ENCODE results near the gene MLIP.

The MLIP gene

GRCh38 chr6:54083287-54083686 is 28.0 kb upstream of the MLIP start:
- Histone ChIP-seq H3K9me3 (ENCODE audit: control insufficient read depth, low read length) (no peaks in the 10 kb centered on the region), H3K27me3 (ENCODE audit: control insufficient read depth, insufficient read depth, low read length) (no peaks in the 10 kb centered on the region), H3K4me1 (ENCODE audit: control insufficient read depth, insufficient read depth, low read length) (no peaks in the 10 kb centered on the region), H3K9ac (ENCODE audit: low read length) (no peak overlapping the region), H3K4me3 (ENCODE audit: low read length) (no peak overlapping the region), H3K36me3 (ENCODE audit: control insufficient read depth, insufficient read depth, low read length) (no peaks in the 10 kb centered on the region)

- Histone ChIP-seq H3K4me3 (ENCODE audit: low read length) (no peak overlapping the region), H3K36me3 (ENCODE audit: control insufficient read depth, insufficient read depth, low read length) (no peaks in the 10 kb centered on the region), H3K4me1 (ENCODE audit: control insufficient read depth, insufficient read depth, low read length) (no peaks in the 10 kb centered on the region)
Observed at GRCh38 chr6:54084231-54084630, 27.0 kb upstream of the MLIP start.

GRCh38 chr6:54085047-54085446 is 26.2 kb upstream of the MLIP start:
- H3K36me3 ChIP-seq (ENCODE audit: control insufficient read depth, insufficient read depth, low read length): no peaks in the 10 kb centered on the region
- no peaks in the 10 kb centered on the region for H3K9me3 ChIP-seq (ENCODE audit: control insufficient read depth, low read length)
- H3K9ac ChIP-seq (ENCODE audit: low read length): no peak overlapping the region
- H3K4me3 ChIP-seq (ENCODE audit: low read length): no peak overlapping the region
- H3K4me1 ChIP-seq (ENCODE audit: control insufficient read depth, insufficient read depth, low read length): no peaks in the 10 kb centered on the region
- no peaks in the 10 kb centered on the region for H3K27me3 ChIP-seq (ENCODE audit: control insufficient read depth, insufficient read depth, low read length)

More at GRCh38 chr6:54084231-54084630, 27.0 kb upstream of the MLIP start:
- no peaks in the 10 kb centered on the region for H3K9me3 ChIP-seq (ENCODE audit: control insufficient read depth, low read length)
- H3K27me3 ChIP-seq (ENCODE audit: control insufficient read depth, insufficient read depth, low read length): no peaks in the 10 kb centered on the region
- H3K9ac ChIP-seq (ENCODE audit: low read length): no peak overlapping the region

- no peaks in the 10 kb centered on the region for H3K36me3 ChIP-seq (ENCODE audit: control insufficient read depth, insufficient read depth, low read length)
- H3K4me3 ChIP-seq (ENCODE audit: low read length): no peak overlapping the region
- no peaks in the 10 kb centered on the region for H3K27me3 ChIP-seq (ENCODE audit: control insufficient read depth, insufficient read depth, low read length)
- no peak overlapping the region for H3K9ac ChIP-seq (ENCODE audit: low read length)
- no peaks in the 10 kb centered on the region for H3K9me3 ChIP-seq (ENCODE audit: control insufficient read depth, low read length)
- no peaks in the 10 kb centered on the region for H3K4me1 ChIP-seq (ENCODE audit: control insufficient read depth, insufficient read depth, low read length)
Observed at GRCh38 chr6:54085541-54085940, 25.7 kb upstream of the MLIP start.

- Histone ChIP-seq H3K4me1 (ENCODE audit: control insufficient read depth, insufficient read depth, low read length) (no peaks in the 10 kb centered on the region), H3K36me3 (ENCODE audit: control insufficient read depth, insufficient read depth, low read length) (no peaks in the 10 kb centered on the region), H3K9ac (ENCODE audit: low read length) (no peak overlapping the region), H3K27me3 (ENCODE audit: control insufficient read depth, insufficient read depth, low read length) (no peaks in the 10 kb centered on the region), H3K9me3 (ENCODE audit: control insufficient read depth, low read length) (no peaks in the 10 kb centered on the region), H3K4me3 (ENCODE audit: low read length) (no peak overlapping the region)
Observed at GRCh38 chr6:54086439-54086838, 24.8 kb upstream of the MLIP start.

GRCh38 chr6:54087721-54088120 is 23.5 kb upstream of the MLIP start:
- no peaks in the 10 kb centered on the region for H3K36me3 ChIP-seq (ENCODE audit: control insufficient read depth, insufficient read depth, low read length)

GRCh38 chr6:54093326-54093948 is 17.8 kb upstream of the MLIP start:
- no peak overlapping the region for H3K9ac ChIP-seq (ENCODE audit: low read length)
- H3K9me3 ChIP-seq (ENCODE audit: control insufficient read depth, low read length): no peaks in the 10 kb centered on the region
- no peaks in the 10 kb centered on the region for H3K27me3 ChIP-seq (ENCODE audit: control insufficient read depth, insufficient read depth, low read length)
- no peaks in the 10 kb centered on the region for H3K36me3 ChIP-seq (ENCODE audit: control insufficient read depth, insufficient read depth, low read length)
- H3K4me1 ChIP-seq (ENCODE audit: control insufficient read depth, insufficient read depth, low read length): no peaks in the 10 kb centered on the region
- H3K4me3 ChIP-seq (ENCODE audit: low read length): no peak overlapping the region

More at GRCh38 chr6:54087721-54088120, 23.5 kb upstream of the MLIP start:
- Histone ChIP-seq H3K9me3 (ENCODE audit: control insufficient read depth, low read length) (no peaks in the 10 kb centered on the region), H3K4me1 (ENCODE audit: control insufficient read depth, insufficient read depth, low read length) (no peaks in the 10 kb centered on the region), H3K4me3 (ENCODE audit: low read length) (no peak overlapping the region), H3K27me3 (ENCODE audit: control insufficient read depth, insufficient read depth, low read length) (no peaks in the 10 kb centered on the region), H3K9ac (ENCODE audit: low read length) (no peak overlapping the region)

GRCh38 chr6:54094293-54094692 is 16.9 kb upstream of the MLIP start:
- H3K4me1 ChIP-seq (ENCODE audit: control insufficient read depth, insufficient read depth, low read length): no peaks in the 10 kb centered on the region
- no peak overlapping the region for H3K9ac ChIP-seq (ENCODE audit: low read length)
- H3K36me3 ChIP-seq (ENCODE audit: control insufficient read depth, insufficient read depth, low read length): no peaks in the 10 kb centered on the region
- no peak overlapping the region for H3K4me3 ChIP-seq (ENCODE audit: low read length)
- H3K9me3 ChIP-seq (ENCODE audit: control insufficient read depth, low read length): no peaks in the 10 kb centered on the region
- no peaks in the 10 kb centered on the region for H3K27me3 ChIP-seq (ENCODE audit: control insufficient read depth, insufficient read depth, low read length)

GRCh38 chr6:54094786-54095185 is 16.5 kb upstream of the MLIP start:
- Histone ChIP-seq H3K4me3 (ENCODE audit: low read length) (no peak overlapping the region), H3K27me3 (ENCODE audit: control insufficient read depth, insufficient read depth, low read length) (no peaks in the 10 kb centered on the region), H3K9ac (ENCODE audit: low read length) (no peak overlapping the region), H3K9me3 (ENCODE audit: control insufficient read depth, low read length) (no peaks in the 10 kb centered on the region), H3K36me3 (ENCODE audit: control insufficient read depth, insufficient read depth, low read length) (no peaks in the 10 kb centered on the region), H3K4me1 (ENCODE audit: control insufficient read depth, insufficient read depth, low read length) (no peaks in the 10 kb centered on the region)

- no peak overlapping the region for H3K4me3 ChIP-seq (ENCODE audit: low read length)
- no peaks in the 10 kb centered on the region for H3K36me3 ChIP-seq (ENCODE audit: control insufficient read depth, insufficient read depth, low read length)
- no peak overlapping the region for H3K9ac ChIP-seq (ENCODE audit: low read length)
- no peaks in the 10 kb centered on the region for H3K9me3 ChIP-seq (ENCODE audit: control insufficient read depth, low read length)
- H3K27me3 ChIP-seq (ENCODE audit: control insufficient read depth, insufficient read depth, low read length): no peaks in the 10 kb centered on the region
- H3K4me1 ChIP-seq (ENCODE audit: control insufficient read depth, insufficient read depth, low read length): no peaks in the 10 kb centered on the region
Observed at GRCh38 chr6:54095723-54096122, 15.5 kb upstream of the MLIP start.

GRCh38 chr6:54096811-54097210 is 14.4 kb upstream of the MLIP start:
- Histone ChIP-seq H3K4me3 (ENCODE audit: low read length) (no peak overlapping the region), H3K27me3 (ENCODE audit: control insufficient read depth, insufficient read depth, low read length) (no peaks in the 10 kb centered on the region), H3K9ac (ENCODE audit: low read length) (no peak overlapping the region), H3K9me3 (ENCODE audit: control insufficient read depth, low read length) (no peaks in the 10 kb centered on the region), H3K36me3 (ENCODE audit: control insufficient read depth, insufficient read depth, low read length) (no peaks in the 10 kb centered on the region), H3K4me1 (ENCODE audit: control insufficient read depth, insufficient read depth, low read length) (no peaks in the 10 kb centered on the region)

- Histone ChIP-seq H3K9ac (ENCODE audit: low read length) (no peak overlapping the region), H3K9me3 (ENCODE audit: control insufficient read depth, low read length) (no peaks in the 10 kb centered on the region), H3K27me3 (ENCODE audit: control insufficient read depth, insufficient read depth, low read length) (no peaks in the 10 kb centered on the region), H3K4me1 (ENCODE audit: control insufficient read depth, insufficient read depth, low read length) (no peaks in the 10 kb centered on the region), H3K4me3 (ENCODE audit: low read length) (no peak overlapping the region), H3K36me3 (ENCODE audit: control insufficient read depth, insufficient read depth, low read length) (no peaks in the 10 kb centered on the region)
Observed at GRCh38 chr6:54097753-54098152, 13.5 kb upstream of the MLIP start.

Data from mucosa of stomach (tissue), 1 donor.